Measurements from ENCODE around the gene PROX2.
A peak's percentile ranks its signal among the peaks of the same experiment; 100 is the strongest.

PROX2 gene

DNA sequence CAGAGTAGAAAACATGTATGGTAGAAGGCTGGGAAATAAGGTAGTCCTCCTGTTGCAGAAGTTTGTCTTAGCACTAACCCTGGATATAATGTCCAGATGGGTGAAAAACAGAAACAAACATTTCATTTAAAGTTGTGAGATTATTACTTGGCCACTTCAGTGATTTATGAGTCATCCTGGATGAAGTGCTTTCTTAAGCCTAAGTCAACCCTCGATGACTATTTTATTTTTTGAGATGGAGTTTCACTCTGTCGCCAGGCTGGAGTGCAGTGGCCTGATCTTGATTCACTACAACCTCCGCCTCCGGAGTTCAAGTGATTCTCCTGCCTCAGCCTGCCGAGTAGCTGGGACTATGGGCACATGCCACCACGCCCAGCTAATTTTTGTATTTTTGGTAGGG, 15.9 kb upstream of the PROX2 start:
- no peaks in the 10 kb centered on the region for H3K9me3 ChIP-seq (ENCODE audit: control insufficient read depth in 1 of 2, low read length in 2 of 2)
- no peak overlapping the region for H3K4me3 ChIP-seq (ENCODE audit: low read depth in 1 of 2, low read length in 2 of 2)
- H3K4me1 ChIP-seq (ENCODE audit: control insufficient read depth in 1 of 2, insufficient read depth in 2 of 2, low read length in 2 of 2), result peaks cover 0 to 9% of the 10 kb centered on the region in 2 donors
- no peak overlapping the region for H3K27ac ChIP-seq (ENCODE audit: low read length)
- peaks cover 60 to 67% of the 10 kb centered on the region in 2 donors for H3K36me3 ChIP-seq (ENCODE audit: control insufficient read depth in 1 of 2, insufficient read depth in 2 of 2, low read length in 2 of 2)
- H3K27me3 ChIP-seq (ENCODE audit: low read depth, low read length), result no peaks in the 10 kb centered on the region

DNA sequence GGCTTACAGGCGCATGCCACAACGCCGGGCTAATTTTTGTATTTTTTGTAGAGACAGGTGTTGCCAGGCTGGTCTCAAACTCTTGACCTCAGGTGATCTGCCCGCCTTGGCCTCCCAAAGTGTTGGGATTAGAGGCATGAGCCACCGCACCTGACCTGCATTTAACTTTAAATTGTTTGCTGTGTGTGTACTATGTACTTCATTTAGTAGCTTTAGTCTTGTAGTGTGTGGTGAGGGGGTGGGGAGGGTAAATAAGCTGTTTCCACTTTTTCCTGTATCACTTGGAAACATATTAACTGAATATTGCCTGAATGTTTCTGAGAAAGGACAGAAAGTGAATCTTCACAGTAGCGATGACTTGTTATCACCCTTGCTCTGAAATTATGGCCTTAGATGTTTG, 14.3 kb upstream of the PROX2 start:
- H3K4me1 ChIP-seq (ENCODE audit: control insufficient read depth in 1 of 2, insufficient read depth in 2 of 2, low read length in 2 of 2), result peaks cover 4 to 22% of the 10 kb centered on the region in 2 donors
- H3K4me3 ChIP-seq (ENCODE audit: low read depth in 1 of 2, low read length in 2 of 2), result no peak overlapping the region
- no peaks in the 10 kb centered on the region for H3K9me3 ChIP-seq (ENCODE audit: control insufficient read depth in 1 of 2, low read length in 2 of 2)
- peaks cover 57% of the 10 kb centered on the region in 2 donors for H3K36me3 ChIP-seq (ENCODE audit: control insufficient read depth in 1 of 2, insufficient read depth in 2 of 2, low read length in 2 of 2)
- no peaks in the 10 kb centered on the region for H3K27me3 ChIP-seq (ENCODE audit: low read depth, low read length)
- no peak overlapping the region for H3K27ac ChIP-seq (ENCODE audit: low read length)

DNA sequence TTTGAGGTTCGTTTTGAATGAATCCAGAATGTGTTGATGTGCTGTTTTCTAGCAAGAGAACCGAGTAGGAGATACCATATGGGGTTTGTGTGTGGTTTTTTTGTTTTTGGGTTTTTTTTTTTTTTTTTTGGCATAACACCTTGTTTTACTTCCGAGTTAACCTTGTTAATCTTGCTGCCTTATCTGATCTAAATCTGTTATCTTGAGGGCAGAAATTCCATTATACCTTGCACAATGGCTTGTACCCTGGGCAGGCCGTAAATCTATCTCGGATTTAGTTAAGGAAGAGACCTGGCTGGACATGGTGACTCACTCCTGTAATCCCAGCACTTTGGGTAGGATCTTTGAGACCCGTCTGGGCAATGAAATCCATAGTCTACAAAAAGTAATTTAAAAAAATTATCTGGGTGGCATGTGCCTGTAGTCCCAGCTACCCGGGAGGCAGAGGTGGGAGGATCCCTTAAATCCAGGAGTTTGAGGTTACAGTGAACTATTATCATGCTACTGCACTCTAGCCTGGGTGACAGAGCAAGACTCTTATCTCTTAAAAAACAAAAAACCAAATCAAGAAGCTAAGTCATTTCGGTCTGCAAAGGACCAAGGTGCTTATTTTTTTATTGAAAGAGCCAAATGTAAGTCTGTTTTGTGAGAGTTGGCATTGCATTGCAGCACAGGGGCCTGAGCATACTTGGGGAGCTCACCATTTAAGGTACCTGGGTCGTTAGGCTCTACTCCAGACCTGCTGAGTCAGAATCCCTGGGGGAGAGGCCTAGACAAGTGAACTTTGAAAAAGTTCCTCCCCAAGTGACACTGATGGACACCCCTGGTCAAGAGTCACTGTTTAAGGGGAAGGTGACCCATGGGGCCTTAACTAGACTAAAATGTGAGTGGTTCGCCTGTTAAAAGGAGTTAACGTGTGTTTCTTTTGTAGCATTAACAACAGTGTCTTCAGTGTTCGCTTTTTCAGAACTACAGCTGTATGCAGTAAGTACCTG, 12.5 kb upstream of the PROX2 start:
- Histone ChIP-seq H3K9me3 (ENCODE audit: control insufficient read depth in 1 of 2, low read length in 2 of 2) (no peaks in the 10 kb centered on the region), H3K27me3 (ENCODE audit: low read depth, low read length) (no peaks in the 10 kb centered on the region), H3K36me3 (ENCODE audit: control insufficient read depth in 1 of 2, insufficient read depth in 2 of 2, low read length in 2 of 2) (peaks cover 40 to 45% of the 10 kb centered on the region in 2 donors), H3K4me1 (ENCODE audit: control insufficient read depth in 1 of 2, insufficient read depth in 2 of 2, low read length in 2 of 2) (peaks cover 10 to 39% of the 10 kb centered on the region in 2 donors), H3K27ac (ENCODE audit: low read length) (no peak overlapping the region), H3K4me3 (ENCODE audit: low read depth in 1 of 2, low read length in 2 of 2) (no peak overlapping the region)

DNA sequence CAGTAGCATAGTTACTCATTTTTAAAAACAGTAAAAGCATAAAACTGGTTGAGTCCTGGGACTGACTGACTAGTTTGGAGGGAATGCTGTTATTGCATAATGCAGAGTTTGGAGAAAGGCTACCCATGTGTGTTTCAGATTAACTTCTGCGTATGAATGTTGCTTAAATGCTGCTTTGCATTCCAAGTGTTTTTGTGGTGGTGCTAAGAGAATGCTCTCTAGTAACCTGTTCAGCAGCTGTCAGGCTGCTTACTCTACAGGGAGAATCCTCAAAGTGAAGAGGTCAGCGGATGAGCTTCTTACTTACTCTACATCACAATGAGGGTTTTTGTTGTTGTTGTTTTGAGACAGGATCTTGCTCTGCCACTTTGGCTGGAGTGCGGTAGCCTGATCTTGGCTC, 10.1 kb upstream of the PROX2 start:
- H3K9me3 ChIP-seq (ENCODE audit: control insufficient read depth in 1 of 2, low read length in 2 of 2), result no peaks in the 10 kb centered on the region
- peak overlapping the region; percentile 30 for H3K27ac ChIP-seq (ENCODE audit: low read length)
- peaks cover 15 to 22% of the 10 kb centered on the region in 2 donors for H3K36me3 ChIP-seq (ENCODE audit: control insufficient read depth in 1 of 2, insufficient read depth in 2 of 2, low read length in 2 of 2)
- peaks cover 10 to 49% of the 10 kb centered on the region in 2 donors for H3K4me1 ChIP-seq (ENCODE audit: control insufficient read depth in 1 of 2, insufficient read depth in 2 of 2, low read length in 2 of 2)
- H3K4me3 ChIP-seq (ENCODE audit: low read depth in 1 of 2, low read length in 2 of 2), result no peak overlapping the region
- no peaks in the 10 kb centered on the region for H3K27me3 ChIP-seq (ENCODE audit: low read depth, low read length)

DNA sequence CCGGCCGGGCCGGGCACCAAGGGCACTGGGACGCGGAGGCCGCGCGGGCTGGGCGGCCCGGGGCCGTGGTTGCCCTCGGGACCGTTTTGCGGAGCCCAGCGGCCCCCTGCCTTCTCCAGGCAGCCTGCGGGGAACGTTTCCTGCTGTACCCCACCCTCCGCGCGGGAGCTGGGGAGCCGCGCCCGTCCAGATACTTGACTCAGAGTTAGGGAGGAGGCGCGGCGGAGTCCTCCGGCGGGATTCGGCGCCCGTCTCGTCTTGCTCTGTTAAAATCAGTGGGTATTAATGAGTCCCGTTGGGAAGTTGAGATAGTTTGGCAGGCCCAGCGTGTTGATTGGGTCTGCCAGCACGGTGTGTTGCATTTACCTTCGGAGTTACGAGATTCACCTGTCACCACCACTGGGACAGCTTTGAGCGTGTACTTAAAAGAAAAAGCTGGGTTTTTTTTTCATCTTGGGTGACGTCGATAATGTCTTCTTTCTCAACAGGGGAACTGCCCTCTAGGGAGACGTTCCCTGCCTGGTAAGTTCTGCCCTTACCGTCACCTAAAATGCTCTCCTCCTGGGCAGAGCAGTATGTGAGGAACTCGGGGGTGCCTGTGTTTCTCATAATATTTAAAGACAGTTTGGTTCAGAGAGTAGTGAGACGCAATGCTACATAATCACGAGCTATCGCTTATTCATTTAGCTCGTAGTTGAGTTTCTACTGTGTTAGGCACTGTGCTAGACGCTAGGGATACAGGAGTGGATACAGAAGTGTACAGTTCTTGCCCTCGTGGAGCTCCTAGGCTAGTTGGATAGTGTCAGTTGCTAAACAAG, 6.4 kb upstream of the PROX2 start:
- Histone ChIP-seq H3K9me3 (ENCODE audit: control insufficient read depth in 1 of 2, low read length in 2 of 2) (no peaks in the 10 kb centered on the region), H3K27me3 (ENCODE audit: low read depth, low read length) (no peaks in the 10 kb centered on the region), H3K4me3 (ENCODE audit: low read depth in 1 of 2, low read length in 2 of 2) (peak overlapping the region; percentile 62 to 82), H3K4me1 (ENCODE audit: control insufficient read depth in 1 of 2, insufficient read depth in 2 of 2, low read length in 2 of 2) (peaks cover 10 to 44% of the 10 kb centered on the region in 2 donors), H3K36me3 (ENCODE audit: control insufficient read depth in 1 of 2, insufficient read depth in 2 of 2, low read length in 2 of 2) (peaks cover 6 to 9% of the 10 kb centered on the region in 2 donors), H3K27ac (ENCODE audit: low read length) (peak overlapping the region; percentile 85)

DNA sequence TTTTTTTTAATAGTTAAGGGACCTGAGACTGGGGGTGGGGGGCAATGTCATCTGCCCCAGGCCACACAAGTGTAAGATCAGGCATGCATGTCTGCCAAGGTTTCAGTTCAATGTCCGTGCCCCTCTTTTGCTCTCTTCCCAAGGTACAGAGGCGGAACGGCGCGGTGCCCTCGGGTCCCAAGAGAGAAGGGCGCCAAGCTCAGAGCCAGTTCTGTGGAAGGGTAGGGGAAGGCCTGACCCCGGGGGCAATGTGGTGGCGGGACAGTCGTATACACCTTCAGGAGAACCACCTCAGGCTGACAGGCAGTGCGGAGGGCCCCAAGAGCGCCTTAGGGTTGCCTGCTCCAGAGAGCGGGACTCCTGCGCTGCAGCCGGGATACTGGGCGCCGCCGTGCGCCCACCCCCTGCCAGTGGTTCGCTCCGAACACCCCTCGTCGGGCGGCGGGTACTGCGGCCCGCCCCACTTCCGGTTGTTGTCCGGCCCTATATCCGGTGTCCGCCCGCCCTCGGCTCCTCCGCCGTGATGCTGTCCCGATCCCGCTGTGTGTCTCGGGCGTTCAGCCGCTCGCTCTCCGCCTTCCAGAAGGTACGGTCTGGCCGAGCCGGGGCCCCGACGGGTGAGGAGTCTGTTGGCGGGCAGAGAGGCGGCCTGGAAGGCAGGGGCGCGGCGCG, 5.6 kb upstream of the PROX2 start, which contains the start of gene DLST:
Gene DLST, plus strand, starts transcription at position 486 of the 672 bp plus-strand sequence. Its CDS starts 38 bp downstream, at position 524.
- Histone ChIP-seq H3K27ac (ENCODE audit: low read length) (peak within 1 kb of the TSS; percentile 85), H3K36me3 (ENCODE audit: control insufficient read depth in 1 of 2, insufficient read depth in 2 of 2, low read length in 2 of 2) (peaks cover 6 to 9% of the 10 kb centered on the region in 2 donors), H3K4me3 (ENCODE audit: low read depth in 1 of 2, low read length in 2 of 2) (peak within 1 kb of the TSS; percentile 62 to 82), H3K27me3 (ENCODE audit: low read depth, low read length) (no peaks in the 10 kb centered on the region), H3K4me1 (ENCODE audit: control insufficient read depth in 1 of 2, insufficient read depth in 2 of 2, low read length in 2 of 2) (peaks cover 10 to 44% of the 10 kb centered on the region in 2 donors), H3K9me3 (ENCODE audit: control insufficient read depth in 1 of 2, low read length in 2 of 2) (no peaks in the 10 kb centered on the region)

DNA sequence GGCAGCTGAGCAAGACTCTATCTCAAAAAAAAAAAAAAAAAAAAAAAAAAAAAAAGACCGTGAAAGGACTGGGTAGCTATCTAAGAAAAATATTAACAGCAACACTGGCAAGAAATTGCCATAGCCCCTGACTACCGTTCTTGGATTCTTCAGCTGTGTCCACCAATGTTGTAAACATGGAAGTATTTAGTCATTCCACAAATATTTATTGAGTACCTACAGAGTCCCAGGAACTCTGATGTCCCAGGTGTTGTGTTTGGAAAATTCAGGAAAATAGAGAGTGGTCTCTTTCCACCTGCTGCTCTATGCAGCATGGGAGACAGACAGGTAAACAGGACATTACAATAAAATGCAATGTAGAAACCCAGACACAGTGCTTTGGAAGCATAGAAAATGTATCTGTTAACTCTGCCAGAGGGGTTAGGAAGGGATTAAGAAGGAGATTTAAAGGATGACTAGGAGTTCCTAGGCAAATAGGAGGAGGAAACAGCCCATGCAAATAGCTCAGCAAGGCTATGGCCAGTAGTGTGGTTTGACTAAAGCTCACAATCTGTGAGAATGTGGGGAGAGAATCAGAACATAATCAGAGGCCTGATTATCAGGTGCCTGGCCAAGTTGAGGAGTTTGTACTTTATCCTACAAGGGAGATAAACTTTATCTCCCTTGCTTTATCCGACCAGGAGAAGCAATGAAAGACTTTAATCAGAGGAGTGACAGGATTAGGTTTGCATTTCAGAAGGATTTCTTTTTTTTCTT, 3.7 kb upstream of the PROX2 start:
- Histone ChIP-seq H3K27me3 (ENCODE audit: low read depth, low read length) (no peaks in the 10 kb centered on the region), H3K36me3 (ENCODE audit: control insufficient read depth in 1 of 2, insufficient read depth in 2 of 2, low read length in 2 of 2) (no peaks in the 10 kb centered on the region), H3K9me3 (ENCODE audit: control insufficient read depth in 1 of 2, low read length in 2 of 2) (no peaks in the 10 kb centered on the region), H3K4me1 (ENCODE audit: control insufficient read depth in 1 of 2, insufficient read depth in 2 of 2, low read length in 2 of 2) (peaks cover 6 to 25% of the 10 kb centered on the region in 2 donors), H3K4me3 (ENCODE audit: low read depth in 1 of 2, low read length in 2 of 2) (no peak overlapping the region), H3K27ac (ENCODE audit: low read length) (no peak overlapping the region)

DNA sequence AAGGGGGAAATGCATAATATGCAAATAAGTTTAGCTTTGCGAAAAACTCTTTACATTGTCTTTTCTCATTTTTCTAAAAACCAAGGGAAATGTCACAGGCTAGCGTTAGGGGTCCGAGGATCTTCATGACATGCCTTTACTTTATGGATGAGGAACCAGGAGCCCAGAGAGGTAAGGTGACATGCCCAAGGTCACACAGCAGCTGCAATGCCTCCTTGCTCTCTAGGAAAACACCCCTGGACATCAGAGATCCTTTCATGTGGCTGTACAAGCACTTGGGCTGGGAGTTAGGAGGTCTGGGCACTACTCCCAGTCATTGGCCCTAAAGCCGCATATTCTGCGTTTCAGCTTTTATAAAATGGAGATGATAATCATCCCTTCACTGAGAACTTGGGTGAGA, 741 bp downstream of the PROX2 start:
- H3K9me3 ChIP-seq (ENCODE audit: control insufficient read depth in 1 of 2, low read length in 2 of 2), result no peaks in the 10 kb centered on the region
- no peaks in the 10 kb centered on the region for H3K27me3 ChIP-seq (ENCODE audit: low read depth, low read length)
- no peak overlapping the region for H3K27ac ChIP-seq (ENCODE audit: low read length)
- no peaks in the 10 kb centered on the region for H3K36me3 ChIP-seq (ENCODE audit: control insufficient read depth in 1 of 2, insufficient read depth in 2 of 2, low read length in 2 of 2)
- H3K4me1 ChIP-seq (ENCODE audit: control insufficient read depth in 1 of 2, insufficient read depth in 2 of 2, low read length in 2 of 2), result no peaks in the 10 kb centered on the region
- H3K4me3 ChIP-seq (ENCODE audit: low read depth in 1 of 2, low read length in 2 of 2), result no peak overlapping the region

DNA sequence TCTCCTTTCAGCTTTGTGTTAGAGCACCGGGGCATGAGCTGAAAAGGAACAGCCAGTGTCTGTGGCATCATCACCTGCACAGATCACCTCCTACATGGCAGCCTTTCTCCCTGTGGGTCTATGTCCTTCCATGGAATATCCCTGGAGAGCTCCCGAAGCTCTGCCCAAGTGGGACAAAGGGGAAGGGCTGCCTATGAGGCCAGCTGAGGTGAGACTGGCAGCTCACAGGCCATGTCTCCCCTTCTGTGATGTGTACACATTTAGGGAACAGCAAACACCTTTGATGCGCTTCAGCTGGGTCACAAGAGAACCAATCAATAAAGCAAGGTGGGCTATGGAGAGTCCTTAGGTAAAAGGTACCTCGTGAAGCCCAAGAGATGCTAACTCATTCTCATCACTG, 4.1 kb downstream of the PROX2 start:
- no peak overlapping the region for H3K4me3 ChIP-seq (ENCODE audit: low read depth in 1 of 2, low read length in 2 of 2)
- no peak overlapping the region for H3K27ac ChIP-seq (ENCODE audit: low read length)
- H3K4me1 ChIP-seq (ENCODE audit: control insufficient read depth in 1 of 2, insufficient read depth in 2 of 2, low read length in 2 of 2), result no peaks in the 10 kb centered on the region
- no peaks in the 10 kb centered on the region for H3K27me3 ChIP-seq (ENCODE audit: low read depth, low read length)
- no peaks in the 10 kb centered on the region for H3K36me3 ChIP-seq (ENCODE audit: control insufficient read depth in 1 of 2, insufficient read depth in 2 of 2, low read length in 2 of 2)
- H3K9me3 ChIP-seq (ENCODE audit: control insufficient read depth in 1 of 2, low read length in 2 of 2), result no peaks in the 10 kb centered on the region

DNA sequence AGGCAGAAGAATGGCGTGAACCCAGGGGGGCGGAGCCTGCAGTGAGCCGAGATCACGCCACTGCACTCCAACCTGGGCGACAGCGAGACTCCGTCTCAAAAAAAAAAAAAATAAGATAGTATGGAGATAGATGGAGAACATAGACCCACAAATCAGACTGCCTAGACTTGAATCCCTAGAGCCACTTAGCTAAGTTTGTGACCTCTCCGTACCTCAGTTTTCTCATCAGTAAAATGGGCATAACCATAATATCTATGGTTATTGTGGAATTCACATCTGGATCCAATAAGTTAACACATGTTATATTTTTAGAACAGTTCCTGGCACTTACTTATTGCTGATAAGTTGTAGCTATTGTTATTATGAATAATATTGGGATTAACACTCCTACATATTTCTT, 7.2 kb downstream of the PROX2 start:
- Histone ChIP-seq H3K27ac (ENCODE audit: low read length) (no peak overlapping the region), H3K4me1 (ENCODE audit: control insufficient read depth in 1 of 2, insufficient read depth in 2 of 2, low read length in 2 of 2) (no peaks in the 10 kb centered on the region)

More for the DNA sequence above, 7.2 kb downstream of the PROX2 start:
- no peaks in the 10 kb centered on the region for H3K36me3 ChIP-seq (ENCODE audit: control insufficient read depth in 1 of 2, insufficient read depth in 2 of 2, low read length in 2 of 2)
- H3K4me3 ChIP-seq (ENCODE audit: low read depth in 1 of 2, low read length in 2 of 2), result no peak overlapping the region
- no peaks in the 10 kb centered on the region for H3K9me3 ChIP-seq (ENCODE audit: control insufficient read depth in 1 of 2, low read length in 2 of 2)
- H3K27me3 ChIP-seq (ENCODE audit: low read depth, low read length), result no peaks in the 10 kb centered on the region
